GM12892 (cell line): ENCODE measurements around the gene OIT3.
"Not testable (repeated sequence)": the region's sequence is repeated elsewhere in the genome, so short reads cannot be mapped to it uniquely, and the experiment has no call there.

Experiments used
- DNase-seq: peaks from one replicate; pipeline ENCODE4 v3.0.0; 2011; ENCODE audit not compliant: insufficient read length
- FAIRE-seq: peaks from 2 replicates; lab custom pipeline; 2011; peaks lifted over from hg19 to GRCh38; lab: Jason Lieb, UNC
- POLR2A ChIP-seq: IDR thresholded peaks from 2 replicates; pipeline ENCODE4 v1.6.1; 2011; ENCODE audit warnings: low read depth, low read length, control low read depth
- POLR2AphosphoS5 ChIP-seq: IDR thresholded peaks from 2 replicates; pipeline ENCODE4 v1.6.1; 2011; ENCODE audit warnings: low read depth, low read length, control low read depth
- TAF1 ChIP-seq: IDR thresholded peaks from 2 replicates; pipeline ENCODE4 v1.6.1; 2011; ENCODE audit warnings: low read depth, mild to moderate bottlenecking, control low read depth, low read length, borderline replicate concordance

OIT3 gene

DNA sequence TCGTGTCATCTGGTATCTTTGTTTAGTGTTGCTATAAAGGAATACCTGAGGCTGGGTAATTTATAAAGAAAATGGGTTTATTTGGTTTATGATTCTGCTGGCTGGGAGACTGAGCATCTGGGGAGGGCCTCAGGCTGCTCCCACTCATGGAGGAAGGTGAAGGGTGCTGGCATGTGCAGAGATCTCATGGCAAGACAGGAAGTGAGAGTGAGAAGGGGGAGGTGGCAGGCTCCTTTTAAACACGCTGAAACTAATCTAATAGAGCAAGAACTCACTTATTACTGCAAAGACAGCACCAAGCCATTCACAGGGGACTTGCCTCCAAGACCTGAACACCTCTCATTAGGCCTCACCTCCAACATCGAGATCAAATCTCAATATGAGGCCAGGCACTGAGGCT lies 11.3 kb downstream of the OIT3 start:
- DNase-seq = no peak

GRCh38 chr10:72906446-72906845 lies 12.9 kb downstream of the OIT3 start:
- FAIRE-seq (no peak), DNase-seq (no peak)
- TF ChIP-seq TAF1 (no peak), POLR2AphosphoS5 (no peak), POLR2A (no peak)

More for the DNA sequence above, 11.3 kb downstream of the OIT3 start:
- no peak for FAIRE-seq
- TF ChIP-seq POLR2A = no peak
- no peak for TF ChIP-seq POLR2AphosphoS5
- TF ChIP-seq TAF1 = no peak

DNA sequence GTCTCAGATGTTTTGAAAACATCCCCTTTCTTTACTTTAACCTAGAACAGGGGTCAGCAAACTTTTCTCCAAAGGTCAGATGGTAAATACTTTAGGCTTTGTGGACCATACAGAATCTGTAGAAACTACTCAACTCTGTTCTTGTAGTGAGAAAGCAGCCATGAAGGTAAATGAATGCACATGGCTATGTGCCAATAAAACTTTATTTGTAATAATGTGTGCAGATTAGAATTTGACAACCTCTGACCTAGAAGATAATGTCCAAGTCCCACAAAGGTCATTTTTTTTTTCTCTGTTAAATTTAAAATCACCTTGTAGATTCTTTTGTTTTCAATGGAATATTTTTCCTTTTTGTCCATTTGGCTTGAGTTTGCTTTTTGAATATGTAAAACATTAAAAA lies 17.2 kb downstream of the OIT3 start:
- DNase-seq (no peak), FAIRE-seq (no peak)
- no peak for TF ChIP-seq POLR2A
- TF ChIP-seq TAF1 = no peak
- no peak for TF ChIP-seq POLR2AphosphoS5

DNA sequence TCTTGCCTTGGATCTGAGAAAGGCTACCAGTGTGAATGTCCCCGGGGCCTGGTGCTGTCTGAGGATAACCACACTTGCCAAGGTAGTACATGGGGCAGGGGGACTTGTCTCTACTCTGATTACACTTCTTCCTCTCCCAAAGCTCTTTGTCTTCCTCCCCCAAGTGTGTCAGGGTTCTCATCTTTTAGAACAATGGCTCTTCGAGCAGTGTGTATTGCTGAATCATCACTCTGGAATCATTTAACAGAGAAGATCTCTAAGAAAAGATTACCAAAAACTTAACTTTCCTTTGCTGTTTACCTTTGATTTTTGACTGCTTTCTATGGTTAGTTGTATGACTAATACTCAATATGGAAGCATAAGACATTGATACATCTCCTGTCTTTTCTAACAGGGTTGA lies 18.2 kb downstream of the OIT3 start:
- FAIRE-seq = no peak
- DNase-seq = no peak
- TF ChIP-seq POLR2A (no peak), POLR2AphosphoS5 (no peak), TAF1 (no peak)

DNA sequence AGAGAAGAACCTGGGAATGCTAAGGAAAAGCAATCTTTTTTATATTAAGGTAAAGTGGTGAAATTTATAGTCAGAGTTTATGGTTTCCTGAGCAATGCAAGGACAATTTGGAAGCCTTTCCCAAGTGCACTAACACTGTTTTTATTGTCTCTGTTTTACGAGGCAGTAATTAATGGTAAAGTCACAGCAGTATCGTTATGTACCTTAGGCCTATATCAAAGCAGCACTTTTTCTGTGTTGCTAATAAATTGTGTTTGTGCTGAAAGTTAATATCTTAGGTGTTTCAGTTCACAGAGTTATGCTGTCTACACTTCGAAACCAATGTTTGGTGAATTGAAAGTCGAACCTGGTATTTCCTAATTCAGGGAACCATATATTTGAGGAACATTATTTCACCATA lies 19.2 kb downstream of the OIT3 start:
- DNase-seq (no peak), FAIRE-seq (no peak)
- TF ChIP-seq POLR2A (no peak), POLR2AphosphoS5 (no peak), TAF1 (no peak)

DNA sequence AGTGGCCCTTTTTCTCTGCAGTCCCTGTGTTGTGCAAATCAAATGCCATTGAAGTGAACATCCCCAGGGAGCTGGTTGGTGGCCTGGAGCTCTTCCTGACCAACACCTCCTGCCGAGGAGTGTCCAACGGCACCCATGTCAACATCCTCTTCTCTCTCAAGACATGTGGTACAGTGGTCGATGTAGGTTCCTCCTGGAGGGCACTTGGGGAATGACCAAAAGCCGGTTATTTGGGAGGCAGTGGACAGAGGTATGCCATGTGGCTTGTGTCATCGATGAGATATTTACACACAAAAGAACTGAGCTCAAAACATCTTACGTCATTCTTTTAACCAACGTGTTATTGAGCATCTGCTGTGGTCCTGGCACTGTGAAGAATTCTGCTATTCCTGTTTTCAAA lies 19.7 kb downstream of the OIT3 start:
- FAIRE-seq (no peak), DNase-seq (no peak)
- TF ChIP-seq POLR2AphosphoS5 = no peak
- TF ChIP-seq POLR2A = no peak
- TF ChIP-seq TAF1 = no peak

GRCh38 chr10:72917201-72917600 lies 23.7 kb downstream of the OIT3 start:
- FAIRE-seq, DNase-seq: not testable (repeated sequence)

GRCh38 chr10:72917803-72918332 lies 24.3 kb downstream of the OIT3 start:
- DNase-seq, FAIRE-seq: not testable (repeated sequence)

DNA sequence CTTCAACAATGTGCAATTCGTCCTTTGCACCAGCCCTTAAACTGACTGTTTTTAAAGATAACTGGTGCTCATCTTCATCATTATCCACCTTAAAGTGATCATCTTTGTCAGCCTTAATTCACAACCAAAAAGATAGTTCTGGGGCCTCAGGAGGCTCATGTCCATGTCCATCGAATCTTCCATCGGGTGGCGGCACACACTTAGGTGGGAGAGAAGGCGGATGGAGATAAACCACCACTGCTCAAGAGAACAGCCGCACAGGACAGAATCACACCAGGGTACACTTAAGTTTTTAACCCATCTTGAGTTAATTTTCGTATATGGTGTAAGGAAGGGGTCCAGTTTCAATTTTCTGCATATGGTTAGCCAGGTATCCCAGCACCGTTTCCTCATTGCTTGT lies 24.8 kb downstream of the OIT3 start:
- no peak for FAIRE-seq
- TF ChIP-seq POLR2A (no peak), TAF1 (no peak), POLR2AphosphoS5 (no peak)
- DNase-seq = no peak

DNA sequence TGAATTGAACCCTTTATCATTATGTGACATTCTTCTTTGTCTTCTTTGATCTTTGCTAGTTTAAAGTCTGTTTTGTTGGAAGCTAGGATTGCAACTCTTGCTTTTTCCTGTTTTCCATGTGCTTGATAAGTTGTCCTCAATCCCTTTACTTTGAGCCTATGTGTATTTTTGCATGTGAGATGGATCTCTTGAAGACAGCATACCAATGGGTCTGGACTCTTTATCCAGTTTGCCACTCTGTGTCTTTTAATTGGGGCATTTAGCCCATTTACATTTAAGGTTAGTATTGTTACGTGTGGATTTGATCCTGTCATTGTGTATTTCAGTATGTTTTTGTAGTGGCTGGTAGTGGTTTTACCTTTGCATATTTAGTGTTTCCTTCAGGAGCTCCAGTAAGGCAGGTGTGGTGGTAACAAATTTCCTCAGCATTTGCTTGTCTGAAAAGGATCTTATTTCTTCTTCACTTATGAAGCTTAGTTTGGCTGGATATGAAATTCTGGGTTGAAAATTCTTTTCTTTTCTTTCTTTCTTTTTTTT lies 27.7 kb downstream of the OIT3 start:
- not testable (repeated sequence) for DNase-seq, FAIRE-seq

DNA sequence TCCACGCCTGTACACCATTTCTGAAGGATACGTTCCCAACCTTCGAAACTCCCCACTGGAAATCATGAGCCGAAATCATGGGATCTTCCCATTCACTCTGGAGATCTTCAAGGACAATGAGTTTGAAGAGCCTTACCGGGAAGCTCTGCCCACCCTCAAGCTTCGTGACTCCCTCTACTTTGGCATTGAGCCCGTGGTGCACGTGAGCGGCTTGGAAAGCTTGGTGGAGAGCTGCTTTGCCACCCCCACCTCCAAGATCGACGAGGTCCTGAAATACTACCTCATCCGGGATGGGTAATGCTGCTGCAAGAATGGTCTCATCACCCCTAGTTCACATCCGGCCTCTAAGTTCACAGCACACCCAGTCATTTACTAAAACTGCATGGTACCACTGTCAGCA lies 30.8 kb downstream of the OIT3 start:
- FAIRE-seq (no peak), DNase-seq (no peak)
- TF ChIP-seq POLR2AphosphoS5 (no peak), TAF1 (no peak), POLR2A (no peak)

- DNase-seq = no peak
- FAIRE-seq = no peak
- TF ChIP-seq POLR2A = no peak
Measured at GRCh38 chr10:72925951-72926465, 32.5 kb downstream of the OIT3 start.

GRCh38 chr10:72927485-72927884 lies 33.9 kb downstream of the OIT3 start:
- TF ChIP-seq POLR2AphosphoS5 = no peak
- TF ChIP-seq POLR2A = no peak
- TF ChIP-seq TAF1 = no peak
- no peak for FAIRE-seq
- no peak for DNase-seq

- FAIRE-seq (no peak), DNase-seq (no peak)
- no peak for TF ChIP-seq TAF1
- TF ChIP-seq POLR2A = no peak
- no peak for TF ChIP-seq POLR2AphosphoS5
Measured at GRCh38 chr10:72928798-72929197, 35.3 kb downstream of the OIT3 start.
